Endothelial cell of umbilical vein (primary cell): Measurements from ENCODE around the gene SCAMP4. TPM values are rescaled to one million over a fixed set of nuclear protein-coding genes. Genes with fewer than 3 reads are reported as not detected.
A peak's percentile ranks its signal among the peaks of the same experiment; 100 is the strongest.

Experiments used
- BruUV-seq: library from RNA; stranded (reverse); fragments of 400-500 nt; replicated peaks from 2 replicates; lab custom pipeline; 2021; lab: Mats Ljungman, UMichigan
- CTCF ChIA-PET: fragments of 300-600, 350-600 bp; sonication (Branson Sonifier 250); formaldehyde crosslinking; loops from one replicate; lab custom pipeline; 2021; ENCODE audit warnings: antibody characterized with exemption, inconsistent platforms; lab: Charles Lee
- POLR2A ChIA-PET: fragments of 300-600, 350-600 bp; sonication (Branson Sonifier 250); formaldehyde crosslinking; loops from one replicate; lab custom pipeline; 2021; ENCODE audit warnings: antibody characterized with exemption, inconsistent platforms; lab: Charles Lee
- DNase-seq: peaks from one replicate; pipeline ENCODE4 v3.0.0-alpha.2; 2011; ENCODE audit warnings: low read depth, low spot score
- FAIRE-seq: peaks from 2 replicates; lab custom pipeline; 2011; peaks lifted over from hg19 to GRCh38; lab: Jason Lieb, UNC
- H2AFZ ChIP-seq: 2 replicates; pipeline ENCODE4 v1.6.0; 2012; ENCODE audit warnings: low read depth, low read length, control low read depth, inconsistent platforms
- H3K27ac ChIP-seq: 2 replicates; pipeline ENCODE4 v1.5.1; 2011; ENCODE audit warnings: low read depth, mild to moderate bottlenecking, control low read depth, low read length, moderate library complexity; ENCODE audit not compliant: insufficient read depth
- H3K27me3 ChIP-seq, 2 experiments: 2 replicates each; pipeline versions ENCODE4 v1.6.0 to v1.6.1; 2011; ENCODE audit warnings: low read length in 2 of 2, mixed read lengths in 1 of 2; ENCODE audit not compliant: control insufficient read depth in 2 of 2, insufficient read depth in 2 of 2
- H3K36me3 ChIP-seq, 2 experiments: 2 replicates in 1 of 2; 3 replicates in 1 of 2; pipeline ENCODE4 v1.5.1; 2011; ENCODE audit warnings: low read length in 2 of 2, mild to moderate bottlenecking in 1 of 2, moderate library complexity in 1 of 2; ENCODE audit not compliant: control insufficient read depth in 2 of 2, insufficient read depth in 2 of 2; ENCODE audit errors: extremely low read depth in 1 of 2
- H3K4me1 ChIP-seq: 3 replicates; pipeline ENCODE4 v1.5.1; 2011; ENCODE audit warnings: mild to moderate bottlenecking, low read length; ENCODE audit not compliant: control insufficient read depth, insufficient read depth; ENCODE audit errors: extremely low read depth
- H3K4me2 ChIP-seq: 2 replicates; pipeline ENCODE4 v1.6.1; 2011; ENCODE audit warnings: low read length, control low read depth, mixed read lengths; ENCODE audit not compliant: insufficient read depth
- H3K4me3 ChIP-seq, 3 experiments: fragments of 200-600 bp in 1 of 3; sonication (generic), shearing (Covaris generic) in 1 of 3; replicated peaks in 1 of 3; 2 replicates each; pipeline ENCODE4 v1.5.1; 2011 to 2016; ENCODE audit warnings: control low read depth in 3 of 3, low read length in 3 of 3, mild to moderate bottlenecking in 2 of 3, inconsistent platforms in 1 of 3, low read depth in 1 of 3, moderate library complexity in 1 of 3; ENCODE audit not compliant: insufficient read depth in 1 of 3
- H3K79me2 ChIP-seq: 2 replicates; pipeline ENCODE4 v1.6.0; 2012; ENCODE audit warnings: low read length, inconsistent platforms; ENCODE audit not compliant: control insufficient read depth, insufficient read depth
- H3K9ac ChIP-seq: replicated peaks from 2 replicates; pipeline ENCODE3; 2011; ENCODE audit warnings: low read length, control low read depth; ENCODE audit not compliant: insufficient read depth; ENCODE audit errors: extremely low read depth
- H3K9me1 ChIP-seq: replicated peaks from 3 replicates; pipeline ENCODE4 v1.6.0; 2011; ENCODE audit warnings: mild to moderate bottlenecking, low read length; ENCODE audit not compliant: control insufficient read depth, insufficient read depth; ENCODE audit errors: extremely low read depth
- H3K9me3 ChIP-seq: replicated peaks from 2 replicates; pipeline ENCODE4 v1.5.1; 2012; ENCODE audit warnings: low read length, inconsistent platforms; ENCODE audit not compliant: control insufficient read depth, insufficient read depth
- H4K20me1 ChIP-seq: replicated peaks from 2 replicates; pipeline ENCODE3; 2011; ENCODE audit warnings: mild to moderate bottlenecking, low read length; ENCODE audit not compliant: control insufficient read depth, insufficient read depth; ENCODE audit errors: extremely low read depth
- EZH2 ChIP-seq: IDR thresholded peaks from 2 replicates; pipeline ENCODE4 v1.6.1; 2012; ENCODE audit warnings: borderline replicate concordance, low read depth, mild to moderate bottlenecking, moderate library complexity, low read length, inconsistent platforms; ENCODE audit not compliant: severe bottlenecking
- FOS ChIP-seq: IDR thresholded peaks from 2 replicates; pipeline ENCODE4 v1.6.1; 2011; ENCODE audit warnings: mild to moderate bottlenecking, low read length, moderate library complexity, borderline replicate concordance; ENCODE audit not compliant: insufficient read depth
- GATA2 ChIP-seq: IDR thresholded peaks from 2 replicates; pipeline ENCODE4 v1.7.0; 2011; ENCODE audit warnings: low read depth, mild to moderate bottlenecking, moderate library complexity, mixed read lengths, low read length; ENCODE audit not compliant: insufficient read length, insufficient read depth
- JUN ChIP-seq: IDR thresholded peaks from 2 replicates; pipeline ENCODE4 v1.6.1; 2011; ENCODE audit warnings: borderline replicate concordance, low read depth; ENCODE audit not compliant: insufficient read length, insufficient read depth
- MYC ChIP-seq: IDR thresholded peaks from one replicate; pipeline ENCODE4 v1.6.1; 2011; ENCODE audit warnings: mild to moderate bottlenecking, low read depth, low read length
- POLR2A ChIP-seq: IDR thresholded peaks from 2 replicates; pipeline ENCODE4 v1.6.1; 2012; ENCODE audit warnings: low read depth, mild to moderate bottlenecking, control low read depth, low read length
- POLR2AphosphoS5 ChIP-seq: IDR thresholded peaks from 2 replicates; pipeline ENCODE4 v1.6.1; 2012; ENCODE audit warnings: low read depth, mild to moderate bottlenecking, control low read depth, low read length, moderate library complexity; ENCODE audit not compliant: insufficient read depth
- dilution Hi-C: fragments of 300-500 bp; cut with MboI; formaldehyde crosslinking; loops from one replicate; pipeline ENCODE4 v1.15.0; 2019; ENCODE audit warnings: low sequenced_read_pairs; ENCODE audit not compliant: extremely low pct_ligation_motif_present
- intact Hi-C: fragments of 100-400 bp; cut with micrococcal nuclease; formaldehyde crosslinking; loops from one replicate; pipeline ENCODE4 v1.10.0; 2022
- polyA plus RNA-seq, 4 experiments: library from polyadenylated mRNA; depleted of rRNA in 3 of 4; stranded (reverse) in 3 of 4; unstranded in 1 of 4; fragments of >200 nt; gene quantifications; 2 replicates each; pipeline versions ENCODE4 v1.2.1 to v1.2.3, GENCODE V29; 2011 to 2012; ENCODE audit warnings: missing spikeins in 1 of 4
- total RNA-seq: library from RNA; stranded (reverse); gene quantifications from 2 replicates; pipeline ENCODE4 v1.2.3, GENCODE V29; 2021
- TF ChIP-seq, protein P1 (sequence below), 2 donors: IDR thresholded peaks; 1 replicate in 1 of 2; 2 replicates in 1 of 2; pipeline ENCODE4 v1.5.1; 2011; ENCODE audit warnings: low read length in 2 of 2, mild to moderate bottlenecking in 2 of 2, moderate library complexity in 2 of 2, control low read depth in 1 of 2, inconsistent platforms in 1 of 2, low read depth in 1 of 2; ENCODE audit not compliant: insufficient read depth in 1 of 2; ENCODE audit errors: extremely low read depth in 1 of 2
- TF ChIP-seq, protein P2 (sequence below): IDR thresholded peaks from 2 replicates; pipeline ENCODE4 v1.6.1; 2011; ENCODE audit not compliant: insufficient read depth, insufficient read length

SCAMP4 gene
- total and polyA plus RNA-seq, 2 donors (not counting 3 experiments of a cell fraction or from before 2014, with no cell fraction given) = 24.4 to 68.2 TPM

DNA sequence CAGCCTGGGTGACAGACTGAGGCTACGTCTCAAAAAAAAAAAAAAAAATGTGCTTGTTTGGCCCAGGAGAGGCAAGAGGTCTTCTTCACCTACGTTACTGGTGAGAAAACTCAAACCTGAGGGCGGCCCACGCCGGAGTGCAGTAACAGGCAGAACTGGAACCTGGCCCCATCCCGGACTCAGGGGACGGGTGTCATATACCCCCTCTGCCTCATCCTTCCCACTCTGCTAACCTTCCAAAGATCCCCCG lies 414 bp upstream of the SCAMP4 start:
- H3K4me3 ChIP-seq = no peak overlapping the region
- no peak overlapping the region for H3K27ac ChIP-seq
- no peaks in the 10 kb centered on the region for H3K9me3 ChIP-seq
- intact Hi-C loops (loop anchor here (1.0 kb wide), 3 partner anchors 19 to 40 kb away; partner anchors contain the start of gene ABHD17A), dilution Hi-C loops (no loop called here)
- H3K27me3 ChIP-seq = no peaks in the 10 kb centered on the region
- peaks cover 36% of the 10 kb centered on the region for H3K79me2 ChIP-seq
- TF ChIP-seq, protein P1, sequence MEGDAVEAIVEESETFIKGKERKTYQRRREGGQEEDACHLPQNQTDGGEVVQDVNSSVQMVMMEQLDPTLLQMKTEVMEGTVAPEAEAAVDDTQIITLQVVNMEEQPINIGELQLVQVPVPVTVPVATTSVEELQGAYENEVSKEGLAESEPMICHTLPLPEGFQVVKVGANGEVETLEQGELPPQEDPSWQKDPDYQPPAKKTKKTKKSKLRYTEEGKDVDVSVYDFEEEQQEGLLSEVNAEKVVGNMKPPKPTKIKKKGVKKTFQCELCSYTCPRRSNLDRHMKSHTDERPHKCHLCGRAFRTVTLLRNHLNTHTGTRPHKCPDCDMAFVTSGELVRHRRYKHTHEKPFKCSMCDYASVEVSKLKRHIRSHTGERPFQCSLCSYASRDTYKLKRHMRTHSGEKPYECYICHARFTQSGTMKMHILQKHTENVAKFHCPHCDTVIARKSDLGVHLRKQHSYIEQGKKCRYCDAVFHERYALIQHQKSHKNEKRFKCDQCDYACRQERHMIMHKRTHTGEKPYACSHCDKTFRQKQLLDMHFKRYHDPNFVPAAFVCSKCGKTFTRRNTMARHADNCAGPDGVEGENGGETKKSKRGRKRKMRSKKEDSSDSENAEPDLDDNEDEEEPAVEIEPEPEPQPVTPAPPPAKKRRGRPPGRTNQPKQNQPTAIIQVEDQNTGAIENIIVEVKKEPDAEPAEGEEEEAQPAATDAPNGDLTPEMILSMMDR (IDR thresholded peaks at IDR 0.05; ENCODE audit: extremely low read depth in 1 of 2, insufficient read depth in 1 of 2, low read depth in 1 of 2, low read length in 2 of 2) = no peak
- no peak for TF ChIP-seq FOS
- TF ChIP-seq, protein P2, sequence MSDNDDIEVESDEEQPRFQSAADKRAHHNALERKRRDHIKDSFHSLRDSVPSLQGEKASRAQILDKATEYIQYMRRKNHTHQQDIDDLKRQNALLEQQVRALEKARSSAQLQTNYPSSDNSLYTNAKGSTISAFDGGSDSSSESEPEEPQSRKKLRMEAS = no peak
- no peak for TF ChIP-seq EZH2
- no peak for TF ChIP-seq POLR2A
- TF ChIP-seq JUN = no peak
- no peak for TF ChIP-seq MYC
- TF ChIP-seq POLR2AphosphoS5 = no peak
- TF ChIP-seq GATA2 = no peak
- CTCF ChIA-PET = no interaction called here
- no peaks in the 10 kb centered on the region for H3K4me1 ChIP-seq
- no TSS peak for BruUV-seq
- no peak for DNase-seq
- H2AFZ ChIP-seq = peak overlapping the region; percentile 59
- no peaks in the 10 kb centered on the region for H3K36me3 ChIP-seq
- no peak overlapping the region for H3K9ac ChIP-seq
- no peak overlapping the region for H3K4me2 ChIP-seq
- H4K20me1 ChIP-seq = no peaks in the 10 kb centered on the region
- POLR2A ChIA-PET = no interaction called here
- H3K9me1 ChIP-seq = no peaks in the 10 kb centered on the region
- no peak for FAIRE-seq
